ENCODE results near the gene CDON. TPM values are rescaled to one million over a fixed set of nuclear protein-coding genes. Genes with fewer than 3 reads are reported as not detected.

The CDON gene
- total RNA-seq, 2 experiments from 2014 or later: 1.9 to 2.7 TPM

GRCh38 chr11:125982348-125982730 is 80.3 kb downstream of the CDON start:
- H3K27me3 ChIP-seq (ENCODE audit: control insufficient read depth in 1 of 2, insufficient read depth in 2 of 2, low read length in 2 of 2): no peaks in the 10 kb centered on the region
- no peak overlapping the region for H3K27ac ChIP-seq (ENCODE audit: low read depth in 1 of 2, low read length in 2 of 2)
- ChIA-PET CTCF (no interaction called here), POLR2A (no interaction called here)
- TF ChIP-seq CTCF (IDR thresholded peaks at IDR 0.05): no peak
- no peak overlapping the region for H3K4me3 ChIP-seq (ENCODE audit: low read length)
- H3K36me3 ChIP-seq (ENCODE audit: insufficient read depth, low read length): no peaks in the 10 kb centered on the region
- Mint-ChIP-seq H3K27me3 (no peaks in the 10 kb centered on the region), H3K27ac (no peak overlapping the region), H3K4me1 (ENCODE audit: low read depth) (no peaks in the 10 kb centered on the region), H3K9me3 (no peaks in the 10 kb centered on the region), H3K4me3 (no peak overlapping the region), H3K36me3 (ENCODE audit: low read depth) (peaks cover 13% of the 10 kb centered on the region)
- no peaks in the 10 kb centered on the region for H3K4me1 ChIP-seq (ENCODE audit: insufficient read depth, low read length)
- ATAC-seq (ENCODE audit: poor library complexity) (no peak), DNase-seq (no peak)
- H3K9me3 ChIP-seq (ENCODE audit: control insufficient read depth in 1 of 2, insufficient read depth in 1 of 2, low read length in 2 of 2): no peaks in the 10 kb centered on the region
- intact Hi-C loops (cut with DNase I, micrococcal nuclease): no loop called here

GRCh38 chr11:125980436-125980835 is 82.2 kb downstream of the CDON start:
- Mint-ChIP-seq H3K27ac (no peak overlapping the region), H3K9me3 (no peaks in the 10 kb centered on the region), H3K27me3 (no peaks in the 10 kb centered on the region), H3K36me3 (ENCODE audit: low read depth) (peaks cover 13% of the 10 kb centered on the region), H3K4me3 (no peak overlapping the region), H3K4me1 (ENCODE audit: low read depth) (no peaks in the 10 kb centered on the region)
- POLR2A ChIA-PET: no interaction called here
- no peak overlapping the region for H3K27ac ChIP-seq (ENCODE audit: low read depth in 1 of 2, low read length in 2 of 2)
- intact Hi-C loops (cut with DNase I, micrococcal nuclease): no loop called here
- H3K4me3 ChIP-seq (ENCODE audit: low read length): no peak overlapping the region
- H3K4me1 ChIP-seq (ENCODE audit: insufficient read depth, low read length): no peaks in the 10 kb centered on the region
- ATAC-seq (ENCODE audit: poor library complexity) (no peak), DNase-seq (no peak)
- TF ChIP-seq CTCF (IDR thresholded peaks at IDR 0.05): no peak
- CTCF ChIA-PET: no interaction called here
- H3K36me3 ChIP-seq (ENCODE audit: insufficient read depth, low read length): no peaks in the 10 kb centered on the region
- H3K27me3 ChIP-seq (ENCODE audit: control insufficient read depth in 1 of 2, insufficient read depth in 2 of 2, low read length in 2 of 2): no peaks in the 10 kb centered on the region
- H3K9me3 ChIP-seq (ENCODE audit: control insufficient read depth in 1 of 2, insufficient read depth in 1 of 2, low read length in 2 of 2): no peaks in the 10 kb centered on the region

- Mint-ChIP-seq H3K27ac (no peak overlapping the region), H3K36me3 (ENCODE audit: low read depth) (peaks cover 13% of the 10 kb centered on the region), H3K4me1 (ENCODE audit: low read depth) (no peaks in the 10 kb centered on the region), H3K27me3 (no peaks in the 10 kb centered on the region), H3K4me3 (no peak overlapping the region), H3K9me3 (no peaks in the 10 kb centered on the region)
- CTCF ChIA-PET: no interaction called here
- Histone ChIP-seq H3K36me3 (ENCODE audit: insufficient read depth, low read length) (no peaks in the 10 kb centered on the region), H3K9me3 (ENCODE audit: control insufficient read depth in 1 of 2, insufficient read depth in 1 of 2, low read length in 2 of 2) (no peaks in the 10 kb centered on the region), H3K27ac (ENCODE audit: low read depth in 1 of 2, low read length in 2 of 2) (no peak overlapping the region), H3K4me3 (ENCODE audit: low read length) (no peak overlapping the region), H3K27me3 (ENCODE audit: control insufficient read depth in 1 of 2, insufficient read depth in 2 of 2, low read length in 2 of 2) (no peaks in the 10 kb centered on the region), H3K4me1 (ENCODE audit: insufficient read depth, low read length) (no peaks in the 10 kb centered on the region)
- intact Hi-C loops (cut with DNase I, micrococcal nuclease): no loop called here
- TF ChIP-seq CTCF (IDR thresholded peaks at IDR 0.05): no peak
- DNase-seq: no peak
- ATAC-seq (ENCODE audit: poor library complexity): no peak
- POLR2A ChIA-PET: no interaction called here
Observed at GRCh38 chr11:125979511-125979910, 83.2 kb downstream of the CDON start.

Data from CD4-positive, alpha-beta T cell (primary cell).